BLaER1 treated with 17β-estradiol and CSF1 and Interleukin-3, amounts not matched to agents 10 nM and 100 nM (cell line): Measurements from ENCODE around the gene ZFYVE28.

Source experiments
- H3K27ac ChIP-seq, 11 experiments: shearing (Covaris generic); formaldehyde crosslinking; 2 replicates each; pipeline ENCODE4 v1.8.1; 2022
- H3K27me3 ChIP-seq, 11 experiments: shearing (Covaris generic); formaldehyde crosslinking; 2 replicates each; pipeline ENCODE4 v1.8.1; 2022
- H3K36me3 ChIP-seq, 11 experiments: shearing (Covaris generic); formaldehyde crosslinking; 2 replicates each; pipeline ENCODE4 v1.8.1; 2022
- H3K4me1 ChIP-seq, 10 experiments: shearing (Covaris generic); formaldehyde crosslinking; 2 replicates each; pipeline ENCODE4 v1.8.1; 2022
- H3K4me2 ChIP-seq, 11 experiments: shearing (Covaris generic); formaldehyde crosslinking; 2 replicates each; pipeline ENCODE4 v1.8.1; 2022
- H3K4me3 ChIP-seq, 10 experiments: shearing (Covaris generic); formaldehyde crosslinking; 2 replicates each; pipeline ENCODE4 v1.8.1; 2022
- H3K9ac ChIP-seq, 11 experiments: shearing (Covaris generic); formaldehyde crosslinking; 2 replicates each; pipeline ENCODE4 v1.8.1; 2022
- H3K9me3 ChIP-seq, 11 experiments: shearing (Covaris generic); formaldehyde crosslinking; replicated peaks in 1 of 11; 2 replicates each; pipeline ENCODE4 v1.8.1; 2022
- H4K20me1 ChIP-seq, 11 experiments: shearing (Covaris generic); formaldehyde crosslinking; 2 replicates each; pipeline ENCODE4 v1.8.1; 2022
- Cebpa-rat ChIP-seq, 11 experiments: shearing (Covaris generic); IDR thresholded peaks; 2 replicates each; pipeline ENCODE4 v1.8.1; 2022

Gene ZFYVE28

DNA sequence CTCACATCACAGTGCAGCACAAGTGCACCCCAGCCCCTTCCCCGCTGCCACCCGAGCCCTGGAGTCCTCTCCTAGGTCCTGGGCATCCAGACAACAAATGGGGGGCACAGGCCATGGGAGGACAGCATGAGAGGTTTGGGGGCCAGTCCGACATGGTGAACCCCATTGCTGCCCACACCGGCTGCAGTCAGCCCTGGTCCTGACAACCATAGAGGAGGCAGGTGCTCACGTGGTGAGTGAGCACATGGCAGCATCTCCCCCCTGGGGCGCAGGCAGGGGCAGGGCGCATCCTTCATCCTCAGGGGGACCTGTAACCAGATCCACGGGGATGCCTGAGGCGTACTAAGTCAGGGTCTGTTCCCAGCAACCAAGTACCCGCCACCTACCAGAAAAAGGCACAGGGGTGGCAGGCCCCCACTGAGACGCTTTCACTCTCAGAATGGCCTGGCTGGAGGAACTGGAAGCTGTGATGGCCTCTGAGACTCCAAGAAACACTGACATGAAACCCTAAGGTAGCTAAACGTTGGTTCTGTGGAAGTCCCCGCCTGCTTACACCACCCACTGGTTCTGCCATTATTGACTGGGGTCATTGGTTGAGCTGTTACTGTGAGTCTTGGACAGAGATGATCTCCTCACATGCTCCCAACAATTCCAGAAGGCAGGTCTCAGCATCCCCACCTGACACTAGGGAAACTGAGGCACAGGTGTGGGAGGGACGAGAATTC is 6.5 kb downstream of the ZFYVE28 start:
- no peaks in the 10 kb centered on the region for H3K9me3 ChIP-seq
- H4K20me1 ChIP-seq: peaks cover 5 to 44% (median 31%) of the 10 kb centered on the region in 11 experiments; a peak in 19 of 22 replicates
- H3K9ac ChIP-seq: peak overlapping the region in 5 of 11 experiments; percentile 75 to 81 (median 76); a peak in 8 of 22 replicates
- peak overlapping the region in 5 of 10 experiments; percentile 40 to 62 (median 48); a peak in 8 of 20 replicates for H3K4me3 ChIP-seq
- peaks cover 35 to 52% (median 42%) of the 10 kb centered on the region in 10 experiments for H3K4me1 ChIP-seq
- H3K27me3 ChIP-seq: peaks cover 20 to 70% (median 50%) of the 10 kb centered on the region in 11 experiments
- H3K27ac ChIP-seq: peak overlapping the region in 6 of 11 experiments; percentile 70 to 86 (median 82); a peak in 9 of 22 replicates
- H3K36me3 ChIP-seq: no peaks in the 10 kb centered on the region
- H3K4me2 ChIP-seq: peak overlapping the region; percentile 90 to 99 (median 96)
- TF ChIP-seq Cebpa-rat (IDR thresholded peaks at IDR 0.05): no peak

DNA sequence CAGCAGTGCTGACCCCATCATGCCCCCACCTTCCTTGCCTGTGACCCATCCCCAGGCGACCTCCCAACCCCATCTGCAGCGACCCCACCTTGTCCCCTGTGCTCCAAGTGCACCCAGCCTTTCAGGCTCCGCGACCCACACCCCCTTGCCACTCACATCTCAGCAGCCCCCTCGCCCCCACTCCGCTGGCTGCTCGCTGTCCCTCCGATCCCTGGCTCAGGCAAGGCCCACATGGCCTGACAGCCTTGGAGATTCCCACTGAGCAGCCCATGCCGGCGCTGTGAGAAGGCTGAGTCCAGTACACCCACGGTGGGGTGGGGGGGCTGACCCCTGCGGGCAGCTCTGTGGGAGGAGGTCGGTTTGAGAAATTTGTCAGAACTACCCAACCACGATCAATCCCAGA is 9.1 kb downstream of the ZFYVE28 start:
- Histone ChIP-seq H4K20me1 (peaks cover 15 to 41% (median 27%) of the 10 kb centered on the region in 11 experiments; a peak in 18 of 22 replicates), H3K9me3 (no peaks in the 10 kb centered on the region), H3K36me3 (no peaks in the 10 kb centered on the region), H3K4me1 (peaks cover 22 to 28% (median 26%) of the 10 kb centered on the region in 10 experiments), H3K27me3 (peaks cover 0 to 47% (median 27%) of the 10 kb centered on the region in 11 experiments; a peak in 20 of 22 replicates), H3K27ac (no peak overlapping the region), H3K4me2 (no peak overlapping the region), H3K4me3 (no peak overlapping the region), H3K9ac (no peak overlapping the region)
- no peak for TF ChIP-seq Cebpa-rat (IDR thresholded peaks at IDR 0.05)

GRCh38 chr4:2408976-2409375 is 9.5 kb downstream of the ZFYVE28 start:
- Histone ChIP-seq H3K27me3 (peaks cover 0 to 43% (median 26%) of the 10 kb centered on the region in 11 experiments; a peak in 20 of 22 replicates), H3K4me1 (peaks cover 18 to 24% (median 22%) of the 10 kb centered on the region in 10 experiments), H3K27ac (no peak overlapping the region), H4K20me1 (peaks cover 15 to 45% (median 26%) of the 10 kb centered on the region in 11 experiments; a peak in 18 of 22 replicates), H3K4me3 (no peak overlapping the region), H3K36me3 (no peaks in the 10 kb centered on the region), H3K9me3 (no peaks in the 10 kb centered on the region), H3K4me2 (no peak overlapping the region), H3K9ac (no peak overlapping the region)
- TF ChIP-seq Cebpa-rat (IDR thresholded peaks at IDR 0.05): no peak

GRCh38 chr4:2408401-2408958 is 10.0 kb downstream of the ZFYVE28 start:
- peaks cover 13 to 19% (median 17%) of the 10 kb centered on the region in 10 experiments for H3K4me1 ChIP-seq

DNA sequence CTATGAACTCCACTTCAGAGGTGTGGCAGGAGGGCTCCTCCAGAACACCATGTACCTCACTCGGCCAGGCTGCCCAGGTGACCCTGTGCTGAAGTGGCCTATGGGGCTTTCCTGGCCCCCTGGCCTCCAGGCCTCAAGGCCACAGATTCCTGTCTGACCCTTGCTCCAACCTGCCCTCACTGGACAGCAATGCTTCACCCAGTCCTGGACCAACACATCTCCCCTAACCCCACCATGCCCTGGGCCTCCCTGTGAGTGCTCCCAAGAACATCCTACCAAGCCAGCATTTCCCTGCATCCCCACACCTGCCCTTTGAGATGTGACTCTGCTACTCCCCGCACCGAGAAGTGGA is 10.5 kb downstream of the ZFYVE28 start:
- H3K27ac ChIP-seq: no peak overlapping the region
- no peak for TF ChIP-seq Cebpa-rat (IDR thresholded peaks at IDR 0.05)
- H4K20me1 ChIP-seq: peaks cover 14 to 54% (median 22%) of the 10 kb centered on the region in 11 experiments; a peak in 18 of 22 replicates
- no peak overlapping the region for H3K4me2 ChIP-seq
- H3K36me3 ChIP-seq: no peaks in the 10 kb centered on the region
- no peak overlapping the region for H3K9ac ChIP-seq
- peaks cover 10 to 16% (median 13%) of the 10 kb centered on the region in 10 experiments for H3K4me1 ChIP-seq
- H3K9me3 ChIP-seq: no peaks in the 10 kb centered on the region
- H3K27me3 ChIP-seq: peaks cover 8 to 51% (median 32%) of the 10 kb centered on the region in 11 experiments
- H3K4me3 ChIP-seq: no peak overlapping the region

More at GRCh38 chr4:2408401-2408958, 10.0 kb downstream of the ZFYVE28 start:
- Histone ChIP-seq H3K27me3 (peaks cover 3 to 46% (median 27%) of the 10 kb centered on the region in 11 experiments), H3K4me3 (no peak overlapping the region), H3K4me2 (no peak overlapping the region), H3K36me3 (no peaks in the 10 kb centered on the region), H3K9ac (no peak overlapping the region), H4K20me1 (peaks cover 15 to 49% (median 21%) of the 10 kb centered on the region in 11 experiments; a peak in 18 of 22 replicates), H3K27ac (no peak overlapping the region), H3K9me3 (no peaks in the 10 kb centered on the region)
- TF ChIP-seq Cebpa-rat (IDR thresholded peaks at IDR 0.05): no peak

- Histone ChIP-seq H3K27me3 (peaks cover 18 to 54% (median 40%) of the 10 kb centered on the region in 11 experiments), H3K9ac (no peak overlapping the region), H3K27ac (no peak overlapping the region), H3K4me1 (peaks cover 0 to 16% (median 5%) of the 10 kb centered on the region in 10 experiments; a peak in 15 of 20 replicates), H3K9me3 (no peaks in the 10 kb centered on the region), H3K4me3 (no peak overlapping the region), H4K20me1 (peaks cover 5 to 65% (median 15%) of the 10 kb centered on the region in 11 experiments; a peak in 18 of 22 replicates), H3K4me2 (no peak overlapping the region), H3K36me3 (no peaks in the 10 kb centered on the region)
- TF ChIP-seq Cebpa-rat (IDR thresholded peaks at IDR 0.05): no peak
These were observed 11.5 kb downstream of the ZFYVE28 start for GRCh38 chr4:2406920-2407319.

DNA sequence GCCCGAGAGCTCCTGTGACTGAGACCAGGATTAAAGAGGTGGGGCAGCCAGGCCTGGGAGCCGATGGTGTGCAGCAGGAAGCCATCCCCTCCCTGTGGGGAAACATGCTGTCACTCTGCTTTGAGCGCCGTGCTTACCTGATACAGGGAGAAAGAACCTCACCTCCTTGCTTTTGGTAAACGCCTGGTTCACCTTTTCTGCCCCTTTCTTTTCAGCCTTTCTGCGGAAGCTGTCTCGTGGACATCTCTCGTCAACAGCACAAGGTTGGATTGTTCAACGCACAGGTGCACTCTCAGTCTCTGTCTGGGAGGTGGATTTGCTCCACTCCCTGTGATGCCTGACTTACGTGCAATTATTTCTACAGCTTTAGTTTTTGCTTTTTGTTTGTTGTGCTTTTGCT is 12.0 kb downstream of the ZFYVE28 start:
- Histone ChIP-seq H3K36me3 (no peaks in the 10 kb centered on the region), H4K20me1 (peaks cover 0 to 70% (median 16%) of the 10 kb centered on the region in 11 experiments; a peak in 15 of 22 replicates), H3K4me1 (peaks cover 0 to 13% (median 2%) of the 10 kb centered on the region in 10 experiments; a peak in 9 of 20 replicates), H3K9ac (no peak overlapping the region), H3K4me2 (no peak overlapping the region), H3K27me3 (peaks cover 23 to 54% (median 40%) of the 10 kb centered on the region in 11 experiments), H3K4me3 (no peak overlapping the region), H3K27ac (no peak overlapping the region), H3K9me3 (no peaks in the 10 kb centered on the region)
- no peak for TF ChIP-seq Cebpa-rat (IDR thresholded peaks at IDR 0.05)

DNA sequence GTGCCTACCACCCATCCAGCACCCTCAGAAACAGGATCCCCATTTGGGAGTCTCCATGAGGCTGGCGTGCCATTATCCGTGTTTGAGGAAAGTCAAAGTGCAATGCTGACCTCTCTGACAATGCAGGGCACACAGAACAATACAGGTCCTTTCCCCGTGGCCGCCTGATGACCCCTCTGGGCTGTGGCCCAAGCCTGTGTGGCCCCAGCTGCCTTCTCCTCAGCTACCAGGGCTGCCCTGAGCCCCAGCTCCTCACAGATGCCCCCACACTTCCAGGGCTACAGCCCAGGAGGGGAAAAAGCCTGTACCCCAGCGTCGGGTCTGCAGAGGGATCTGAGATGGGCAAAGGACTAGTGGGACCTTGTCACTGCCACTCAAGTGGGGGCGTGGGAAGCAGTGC is 15.5 kb downstream of the ZFYVE28 start:
- no peak for TF ChIP-seq Cebpa-rat (IDR thresholded peaks at IDR 0.05)
- H3K4me1 ChIP-seq: peaks cover 0 to 12% (median 2%) of the 10 kb centered on the region in 10 experiments; a peak in 4 of 20 replicates
- peaks cover 37 to 65% (median 48%) of the 10 kb centered on the region in 11 experiments for H3K27me3 ChIP-seq
- H3K4me2 ChIP-seq: peak overlapping the region in 1 of 11 experiments; percentile 30; a peak in 1 of 22 replicates
- H3K9me3 ChIP-seq: peaks cover 0 to 17% (median 5%) of the 10 kb centered on the region in 11 experiments; a peak in 7 of 22 replicates
- peaks cover 0 to 84% (median 16%) of the 10 kb centered on the region in 11 experiments; a peak in 14 of 22 replicates for H4K20me1 ChIP-seq
- H3K9ac ChIP-seq: no peak overlapping the region
- H3K36me3 ChIP-seq: no peaks in the 10 kb centered on the region
- no peak overlapping the region for H3K4me3 ChIP-seq
- no peak overlapping the region for H3K27ac ChIP-seq
